ENCODE results near the gene AIPL1. TPM values are rescaled to one million over a fixed set of nuclear protein-coding genes. Genes with fewer than 3 reads are reported as not detected.

The AIPL1 gene
- total RNA-seq, 2 experiments from 2014 or later = not detected

DNA sequence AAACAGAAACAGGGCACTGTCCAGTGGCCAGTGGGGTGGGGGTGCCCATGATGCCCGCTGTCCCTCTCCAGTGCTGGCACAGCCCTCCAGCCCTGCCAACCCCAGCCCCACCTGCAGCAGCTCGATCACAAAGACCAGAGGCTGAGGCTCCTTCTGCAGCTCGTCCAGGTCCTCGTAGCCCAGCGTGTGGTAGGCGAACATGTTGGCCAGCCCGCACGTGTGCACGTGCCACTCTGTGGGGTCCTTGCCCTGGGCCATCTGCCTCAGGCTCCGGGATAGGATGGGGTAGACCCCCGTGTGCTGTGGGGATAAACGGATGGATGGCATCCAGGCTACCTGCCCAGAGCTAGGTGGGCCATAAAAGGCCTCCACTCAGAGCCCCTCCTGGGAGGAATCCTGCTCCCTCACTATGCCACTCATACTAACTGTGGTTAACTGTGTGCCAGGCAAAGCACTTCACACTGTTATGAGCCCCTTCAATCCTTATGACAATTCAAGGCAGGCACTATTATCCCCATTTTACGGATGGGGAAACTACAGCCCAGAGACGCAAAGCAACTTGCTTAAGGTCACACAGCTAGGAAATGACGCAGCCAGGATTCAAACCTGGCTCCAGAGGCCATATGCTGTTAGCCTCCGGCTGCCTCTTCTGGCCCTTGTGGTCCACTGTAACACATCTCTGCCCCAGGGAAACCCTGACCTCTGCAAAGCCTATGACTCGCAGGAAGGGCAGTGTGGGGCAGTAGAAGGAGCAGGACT is 6.5 kb downstream of the AIPL1 start:
- no peak overlapping the region for H2AFZ ChIP-seq (ENCODE audit: low read length)
- H3K36me3 ChIP-seq (ENCODE audit: insufficient read depth, low read length) = no peaks in the 10 kb centered on the region
- intact Hi-C loops (cut with micrococcal nuclease; ENCODE audit: unreplicated experiment) = no loop called here
- no peak for DNase-seq (ENCODE audit: low spot score)
- H3K4me1 ChIP-seq (ENCODE audit: insufficient read depth, low read length, poor library complexity, severe bottlenecking) = peaks cover 7% of the 10 kb centered on the region
- TF ChIP-seq, protein P1, sequence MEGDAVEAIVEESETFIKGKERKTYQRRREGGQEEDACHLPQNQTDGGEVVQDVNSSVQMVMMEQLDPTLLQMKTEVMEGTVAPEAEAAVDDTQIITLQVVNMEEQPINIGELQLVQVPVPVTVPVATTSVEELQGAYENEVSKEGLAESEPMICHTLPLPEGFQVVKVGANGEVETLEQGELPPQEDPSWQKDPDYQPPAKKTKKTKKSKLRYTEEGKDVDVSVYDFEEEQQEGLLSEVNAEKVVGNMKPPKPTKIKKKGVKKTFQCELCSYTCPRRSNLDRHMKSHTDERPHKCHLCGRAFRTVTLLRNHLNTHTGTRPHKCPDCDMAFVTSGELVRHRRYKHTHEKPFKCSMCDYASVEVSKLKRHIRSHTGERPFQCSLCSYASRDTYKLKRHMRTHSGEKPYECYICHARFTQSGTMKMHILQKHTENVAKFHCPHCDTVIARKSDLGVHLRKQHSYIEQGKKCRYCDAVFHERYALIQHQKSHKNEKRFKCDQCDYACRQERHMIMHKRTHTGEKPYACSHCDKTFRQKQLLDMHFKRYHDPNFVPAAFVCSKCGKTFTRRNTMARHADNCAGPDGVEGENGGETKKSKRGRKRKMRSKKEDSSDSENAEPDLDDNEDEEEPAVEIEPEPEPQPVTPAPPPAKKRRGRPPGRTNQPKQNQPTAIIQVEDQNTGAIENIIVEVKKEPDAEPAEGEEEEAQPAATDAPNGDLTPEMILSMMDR (conservative IDR thresholded peaks at IDR 0.05; ENCODE audit: low read length) = no peak
- TF ChIP-seq EZH2phosphoT487 (IDR thresholded peaks at IDR 0.05; ENCODE audit: borderline replicate concordance, low read depth, low read length) = no peak
- ChIA-PET POLR2A (no interaction called here), CTCF (ENCODE audit: unreplicated experiment) (interaction anchor here (1.0 kb wide), 1 partner anchor 8 kb away, joined by 3 read pairs; no protein-coding TSS in a partner anchor)
- H3K4me2 ChIP-seq (ENCODE audit: low read length) = no peak overlapping the region
- H3K79me2 ChIP-seq (ENCODE audit: insufficient read depth, low read depth, low read length) = no peaks in the 10 kb centered on the region
- no peak overlapping the region for H3K27ac ChIP-seq (ENCODE audit: low read depth, low read length, poor library complexity, severe bottlenecking)
- no peak overlapping the region for H3K4me3 ChIP-seq (ENCODE audit: low read depth, low read length, poor library complexity, severe bottlenecking)
- no peaks in the 10 kb centered on the region for H4K20me1 ChIP-seq (ENCODE audit: insufficient read depth, low read length)
- no TSS peak for BruUV-seq (replicated peaks)
- H3K9me2 ChIP-seq (ENCODE audit: insufficient read depth, low read length) = no peaks in the 10 kb centered on the region
- no peaks in the 10 kb centered on the region; the same call in 1 of the 2 replicates for H3K9me3 ChIP-seq (ENCODE audit: low read length)

- intact Hi-C loops (cut with micrococcal nuclease; ENCODE audit: unreplicated experiment) = no loop called here
- H3K27ac ChIP-seq (ENCODE audit: low read depth, low read length, poor library complexity, severe bottlenecking) = no peak overlapping the region
- BruUV-seq (replicated peaks) = no TSS peak
- ChIA-PET POLR2A (no interaction called here), CTCF (ENCODE audit: unreplicated experiment) (interaction anchor here (1.0 kb wide), 1 partner anchor 9 kb away, joined by 3 read pairs; no protein-coding TSS in a partner anchor)
- peak overlapping the region; percentile 15; the same call in 1 of the 2 replicates for H3K4me2 ChIP-seq (ENCODE audit: low read length)
- H3K79me2 ChIP-seq (ENCODE audit: insufficient read depth, low read depth, low read length) = no peaks in the 10 kb centered on the region
- no peak overlapping the region for H3K4me3 ChIP-seq (ENCODE audit: low read depth, low read length, poor library complexity, severe bottlenecking)
- no peaks in the 10 kb centered on the region for H3K36me3 ChIP-seq (ENCODE audit: insufficient read depth, low read length)
- no peaks in the 10 kb centered on the region; the same call in 1 of the 2 replicates for H3K9me3 ChIP-seq (ENCODE audit: low read length)
- H3K4me1 ChIP-seq (ENCODE audit: insufficient read depth, low read length, poor library complexity, severe bottlenecking) = peaks cover 7% of the 10 kb centered on the region
- no peak overlapping the region for H2AFZ ChIP-seq (ENCODE audit: low read length)
- no peaks in the 10 kb centered on the region for H3K9me2 ChIP-seq (ENCODE audit: insufficient read depth, low read length)
- TF ChIP-seq EZH2phosphoT487 (IDR thresholded peaks at IDR 0.05; ENCODE audit: borderline replicate concordance, low read depth, low read length) = no peak
- TF ChIP-seq, protein P1 (conservative IDR thresholded peaks at IDR 0.05; ENCODE audit: low read length) = 0 out of 2 replicates have a peak, but pooled peaks have one; percentile 18
- no peaks in the 10 kb centered on the region for H4K20me1 ChIP-seq (ENCODE audit: insufficient read depth, low read length)
- DNase-seq (ENCODE audit: low spot score) = no peak
Observed at GRCh38 chr17:6427279-6427781, 7.6 kb downstream of the AIPL1 start.
